H1 (cell line): ENCODE measurements around the gene PIGH. TPM values are rescaled to one million over a fixed set of nuclear protein-coding genes. Genes with fewer than 3 reads are reported as not detected.

Source experiments
- CTCF ChIA-PET: fragments of 300-600 bp; sonication (Branson Sonifier 250); formaldehyde crosslinking; loops from one replicate; lab custom pipeline; 2021; ENCODE audit not compliant: partially characterized antibody; lab: Charles Lee
- POLR2A ChIA-PET: fragments of 300-600 bp; sonication (Branson Sonifier 250); formaldehyde crosslinking; loops from one replicate; lab custom pipeline; 2021; ENCODE audit warnings: inconsistent platforms; ENCODE audit not compliant: partially characterized antibody; lab: Charles Lee
- DNase-seq, 2 experiments: peaks; one replicate each; pipeline versions ENCODE4 v3.0.0 to v3.0.0-alpha.2; 2010 to 2022; ENCODE audit warnings: low spot score in 2 of 2, low read depth in 1 of 2, mixed read lengths in 1 of 2
- FAIRE-seq: peaks from 2 replicates; lab custom pipeline; 2011; peaks lifted over from hg19 to GRCh38; lab: Jason Lieb, UNC
- H2AFZ ChIP-seq: 2 replicates; pipeline ENCODE4 v1.8.1; 2012; ENCODE audit warnings: low read length, inconsistent platforms
- H2AK5ac ChIP-seq: 2 replicates; pipeline ENCODE4 v1.6.1; 2013; ENCODE audit warnings: low read depth, low read length
- H2BK120ac ChIP-seq: replicated peaks from 2 replicates; pipeline ENCODE3; 2013; ENCODE audit warnings: low read depth, low read length, inconsistent platforms
- H2BK12ac ChIP-seq: 2 replicates; pipeline ENCODE4 v1.6.1; 2013; ENCODE audit warnings: low read depth, low read length
- H2BK15ac ChIP-seq: 2 replicates; pipeline ENCODE4 v1.6.1; 2013; ENCODE audit warnings: low read length
- H2BK20ac ChIP-seq: 2 replicates; pipeline ENCODE4 v1.6.1; 2013; ENCODE audit warnings: low read length
- H2BK5ac ChIP-seq: 2 replicates; pipeline ENCODE4 v1.6.1; 2013; ENCODE audit warnings: low read depth, low read length
- H3K14ac ChIP-seq: 2 replicates; pipeline ENCODE4 v1.6.1; 2013; ENCODE audit warnings: inconsistent platforms; ENCODE audit not compliant: insufficient read length
- H3K18ac ChIP-seq: 2 replicates; pipeline ENCODE4 v1.6.1; 2013; ENCODE audit warnings: low read length; ENCODE audit errors: extremely low read depth
- H3K23ac ChIP-seq: 2 replicates; pipeline ENCODE4 v1.6.1; 2013; ENCODE audit warnings: inconsistent platforms; ENCODE audit not compliant: insufficient read length
- H3K23me2 ChIP-seq: 2 replicates; pipeline ENCODE4 v1.6.1; 2013; ENCODE audit warnings: low read depth, low read length
- H3K27ac ChIP-seq: 2 replicates; pipeline ENCODE4 v1.6.1; 2011; ENCODE audit warnings: low read depth, low read length, inconsistent platforms
- H3K27me3 ChIP-seq, 4 experiments: replicated peaks in 1 of 4; 1 replicate in 1 of 4; 2 replicates in 3 of 4; pipeline versions ENCODE4 v1.6.1 to v1.8.1; 2011 to 2013; ENCODE audit warnings: low read length in 3 of 4, mild to moderate bottlenecking in 3 of 4, inconsistent platforms in 2 of 4, mixed read lengths in 2 of 4, moderate library complexity in 1 of 4; ENCODE audit not compliant: control insufficient read depth in 3 of 4, insufficient read depth in 3 of 4; ENCODE audit errors: extremely low read depth in 1 of 4
- H3K36me3 ChIP-seq, 4 experiments: 2 replicates each; pipeline versions ENCODE4 v1.6.1 to v1.8.1; 2011 to 2013; ENCODE audit warnings: mild to moderate bottlenecking in 4 of 4, low read length in 3 of 4, moderate library complexity in 2 of 4, control low read depth in 1 of 4, inconsistent platforms in 1 of 4; ENCODE audit not compliant: insufficient read depth in 4 of 4, control insufficient read depth in 2 of 4
- H3K4ac ChIP-seq: replicated peaks from 2 replicates; pipeline ENCODE3; 2013; ENCODE audit warnings: low read length, low read depth, mixed read lengths, inconsistent platforms; ENCODE audit not compliant: insufficient read length
- H3K4me1 ChIP-seq, 4 experiments: replicated peaks in 1 of 4; 1 replicate in 1 of 4; 2 replicates in 3 of 4; pipeline versions ENCODE4 v1.6.1 to v1.8.1; 2011 to 2013; ENCODE audit warnings: low read length in 3 of 4, inconsistent platforms in 2 of 4, mixed read lengths in 1 of 4; ENCODE audit not compliant: insufficient read depth in 4 of 4, control insufficient read depth in 3 of 4
- H3K4me2 ChIP-seq, 2 experiments: 2 replicates each; pipeline versions ENCODE4 v1.6.1 to v1.8.1; 2011 to 2013; ENCODE audit warnings: low read depth in 2 of 2, low read length in 2 of 2, control low read depth in 1 of 2, inconsistent platforms in 1 of 2, mild to moderate bottlenecking in 1 of 2; ENCODE audit not compliant: insufficient read depth in 1 of 2
- H3K4me3 ChIP-seq, 4 experiments: fragments of 200-600, 300-600 bp in 1 of 4; sonication (generic), shearing (Covaris generic), sonication (Bioruptor Twin) in 1 of 4; 2 replicates each; pipeline versions ENCODE4 v1.5.1 to v1.8.1; 2011 to 2016; ENCODE audit warnings: low read length in 4 of 4, low read depth in 3 of 4, control low read depth in 2 of 4, inconsistent platforms in 2 of 4, mild to moderate bottlenecking in 2 of 4, mixed read lengths in 1 of 4, moderate library complexity in 1 of 4; ENCODE audit not compliant: insufficient read depth in 2 of 4; ENCODE audit errors: extremely low read depth in 1 of 4
- H3K56ac ChIP-seq: replicated peaks from 2 replicates; pipeline ENCODE3; 2013; ENCODE audit warnings: low read depth, mild to moderate bottlenecking, mixed read lengths, low read length, inconsistent platforms; ENCODE audit not compliant: insufficient read length
- H3K79me1 ChIP-seq: 2 replicates; pipeline ENCODE4 v1.6.1; 2013; ENCODE audit warnings: low read depth, low read length, control low read depth
- H3K79me2 ChIP-seq, 2 experiments: 2 replicates each; pipeline versions ENCODE4 v1.6.1 to v1.8.1; 2012 to 2013; ENCODE audit warnings: low read length in 2 of 2, mild to moderate bottlenecking in 2 of 2, inconsistent platforms in 1 of 2; ENCODE audit not compliant: insufficient read depth in 2 of 2, control insufficient read depth in 1 of 2
- H3K9ac ChIP-seq, 4 experiments: replicated peaks in 1 of 4; 1 replicate in 1 of 4; 2 replicates in 3 of 4; pipeline versions ENCODE4 v1.6.1 to v1.8.1; 2011 to 2013; ENCODE audit warnings: low read depth in 3 of 4, low read length in 3 of 4, control low read depth in 2 of 4, mild to moderate bottlenecking in 2 of 4, moderate library complexity in 2 of 4, inconsistent platforms in 1 of 4; ENCODE audit errors: extremely low read depth in 1 of 4
- H3K9me3 ChIP-seq, 2 experiments: 2 replicates each; pipeline versions ENCODE4 v1.6.1 to v1.8.1; 2012 to 2013; ENCODE audit warnings: mild to moderate bottlenecking in 2 of 2, moderate library complexity in 2 of 2, control low read depth in 1 of 2, inconsistent platforms in 1 of 2, low read depth in 1 of 2, low read length in 1 of 2, mixed read lengths in 1 of 2; ENCODE audit not compliant: insufficient read depth in 2 of 2
- H4K20me1 ChIP-seq, 2 experiments: replicated peaks in 1 of 2; 2 replicates each; pipeline versions ENCODE3 to v1.8.1; 2011 to 2013; ENCODE audit warnings: inconsistent platforms in 2 of 2, low read length in 2 of 2, mild to moderate bottlenecking in 1 of 2; ENCODE audit not compliant: insufficient read depth in 2 of 2, control insufficient read depth in 1 of 2
- H4K5ac ChIP-seq: 2 replicates; pipeline ENCODE4 v1.6.1; 2013; ENCODE audit warnings: low read length, low read depth, mixed read lengths, inconsistent platforms; ENCODE audit not compliant: insufficient read length
- H4K8ac ChIP-seq: 2 replicates; pipeline ENCODE4 v1.8.0; 2013; ENCODE audit warnings: mild to moderate bottlenecking, moderate library complexity, low read length, inconsistent platforms; ENCODE audit not compliant: insufficient read depth; ENCODE audit errors: extremely low read depth
- H4K91ac ChIP-seq: replicated peaks from 2 replicates; pipeline ENCODE3; 2013; ENCODE audit warnings: low read length, mixed read lengths, inconsistent platforms; ENCODE audit not compliant: insufficient read length
- EP300 ChIP-seq, 2 experiments: IDR thresholded peaks; 1 replicate in 1 of 2; 2 replicates in 1 of 2; pipeline ENCODE4 v1.6.1; 2011 to 2012; ENCODE audit warnings: low read depth in 2 of 2, low read length in 2 of 2, mild to moderate bottlenecking in 2 of 2, borderline replicate concordance in 1 of 2, inconsistent platforms in 1 of 2, moderate library complexity in 1 of 2
- HDAC2 ChIP-seq, 2 experiments: fragments of 300-600 bp in 1 of 2; sonication (generic) in 1 of 2; IDR thresholded peaks; 2 replicates each; pipeline ENCODE4 v1.6.1; 2011 to 2012; ENCODE audit warnings: low read depth in 2 of 2, low read length in 2 of 2, mild to moderate bottlenecking in 2 of 2, moderate library complexity in 2 of 2, borderline replicate concordance in 1 of 2, inconsistent platforms in 1 of 2
- PHF8 ChIP-seq: fragments of 200-600 bp; sonication (generic); conservative IDR thresholded peaks from 2 replicates; pipeline ENCODE4 v1.7.1; 2012; ENCODE audit warnings: low read depth, mild to moderate bottlenecking, inconsistent platforms, low read length, moderate library complexity
- RFX5 ChIP-seq: IDR thresholded peaks from 2 replicates; pipeline ENCODE4 v1.6.1; 2011; ENCODE audit warnings: low read depth, low read length, improper control_type of control experiment, borderline replicate concordance
- SUZ12 ChIP-seq: fragments of 200-600 bp; sonication (generic); IDR thresholded peaks from 2 replicates; pipeline ENCODE4 v1.6.1; 2012; ENCODE audit warnings: mild to moderate bottlenecking, inconsistent platforms, low read length, moderate library complexity, mixed read lengths
- TAF1 ChIP-seq: IDR thresholded peaks from 2 replicates; pipeline ENCODE4 v1.6.1; 2011; ENCODE audit warnings: mild to moderate bottlenecking, low read depth, low read length
- TEAD4 ChIP-seq: IDR thresholded peaks from 2 replicates; pipeline ENCODE4 v1.6.1; 2012; ENCODE audit warnings: low read depth, low read length, inconsistent platforms, mixed read lengths
- WGBS, 2 experiments: shearing (Covaris generic) in 1 of 2; methylation state at CpG; one replicate each; pipeline versions ENCODE4 v1.1.6 to v1.1.7; 2013 to 2015; ENCODE audit warnings: low lambda C conversion rate in 2 of 2, mixed read lengths in 2 of 2, inconsistent platforms in 1 of 2, low coverage in 1 of 2, missing lambda C conversion rate in 1 of 2; ENCODE audit not compliant: insufficient replicate concordance in 2 of 2, insufficient coverage in 1 of 2, insufficient read length in 1 of 2; ENCODE audit errors: extremely low coverage in 1 of 2, missing lambda C conversion rate in 1 of 2; 5-methylcytosine and 5-hydroxymethylcytosine counted together
- polyA plus RNA-seq, 7 experiments: library from polyadenylated mRNA; depleted of rRNA in 3 of 7; stranded (reverse) in 5 of 7; unstranded in 2 of 7; fragments of >200 nt in 5 of 7; fragments of 200-250 nt in 2 of 7; gene quantifications; 1 replicate in 5 of 7; 2 replicates in 1 of 7; 4 replicates in 1 of 7; pipeline versions ENCODE4 v1.2.1 to v1.2.3, GENCODE V29; 2011 to 2013; ENCODE audit warnings: missing spikeins in 2 of 7, mixed read lengths in 2 of 7
- total RNA-seq: library from RNA; stranded (reverse); fragmentation: NEBNext Ultra II Directional; extraction: Animal tissue kit (Norgen Biotek cat#: 25700); gene quantifications from 2 replicates; pipeline ENCODE4 v1.2.1, GENCODE V29; 2021
- TF ChIP-seq, protein P1 (sequence below): IDR thresholded peaks from 2 replicates; pipeline ENCODE4 v1.6.1; 2012; ENCODE audit warnings: inconsistent platforms

PIGH gene
- total and polyA plus RNA-seq, 2 of the 8 experiments (the other 6 are each of a cell fraction or from before 2014, with no cell fraction given), result 7.2 to 8.6 TPM

DNA sequence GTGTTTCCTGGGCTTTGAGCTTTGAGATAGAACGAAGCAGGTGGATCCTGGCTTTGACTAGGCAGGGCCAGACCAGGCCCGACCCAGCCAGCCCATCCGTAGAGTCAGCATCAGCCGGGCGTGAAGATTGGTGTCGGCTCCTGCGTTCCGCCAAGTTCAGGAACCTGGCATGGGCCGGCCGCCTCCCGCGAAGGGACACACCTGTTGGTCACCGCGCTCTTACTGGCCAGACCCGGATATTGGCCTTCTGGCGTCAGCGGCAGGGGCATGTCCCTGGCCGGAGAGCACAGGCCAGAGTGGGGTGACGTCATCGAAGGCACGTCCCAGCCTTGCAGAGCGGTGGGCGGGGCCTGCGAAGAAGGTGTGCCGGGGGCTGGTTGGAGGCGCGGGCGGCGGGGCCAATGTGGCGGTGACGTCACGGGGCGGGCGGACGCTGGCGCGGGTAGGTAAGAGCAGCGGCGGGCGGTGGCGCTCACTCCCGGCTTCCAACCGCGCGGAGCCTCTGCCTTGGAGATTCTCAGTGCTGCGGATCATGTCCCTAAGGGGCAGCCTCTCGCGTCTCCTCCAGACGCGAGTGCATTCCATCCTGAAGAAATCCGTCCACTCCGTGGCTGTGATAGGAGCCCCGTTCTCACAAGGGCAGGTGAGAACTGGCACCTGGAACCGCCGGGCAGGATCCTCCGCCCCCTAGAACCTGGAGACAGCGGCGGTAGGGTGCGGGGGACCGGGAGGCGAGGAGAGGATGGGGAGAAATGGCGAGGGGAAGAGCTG is 19.6 kb upstream of the PIGH start, which contains the start of gene ARG2:
Gene ARG2 (plus strand): TSS at position 475 of the 771 bp plus-strand sequence. CDS start 58 bp downstream, at position 533.
- H3K14ac ChIP-seq, result peak within 1 kb of the TSS; percentile 32
- H4K8ac ChIP-seq, result peak within 1 kb of the TSS; percentile 97
- peak within 1 kb of the TSS; percentile 93 for H2AFZ ChIP-seq
- H2BK120ac ChIP-seq, result no peak within 1 kb of the TSS
- peak within 1 kb of the TSS; percentile 67; the same call in 1 of the 2 replicates for H2AK5ac ChIP-seq
- DNase-seq (peak; percentile 91 to 99), FAIRE-seq (no peak)
- H3K4me2 ChIP-seq, result peak within 1 kb of the TSS; percentile 78 to 95
- H4K5ac ChIP-seq, result no peak within 1 kb of the TSS
- H2BK12ac ChIP-seq, result peak within 1 kb of the TSS; percentile 39; the same call in 1 of the 2 replicates
- peak within 1 kb of the TSS; percentile 81; the same call in 1 of the 2 replicates for H3K18ac ChIP-seq
- no peaks in the 10 kb centered on the region for H3K79me1 ChIP-seq
- 0 out of 2 replicates have a peak within 1 kb of the TSS, but pooled peaks have one; percentile 10 for H2BK15ac ChIP-seq
- H3K4me3 ChIP-seq, result peak within 1 kb of the TSS; percentile 83 to 87 (median 84)
- no peaks in the 10 kb centered on the region for H4K20me1 ChIP-seq
- H3K23ac ChIP-seq, result no peak within 1 kb of the TSS
- H2BK20ac ChIP-seq, result no peak within 1 kb of the TSS
- no peak within 1 kb of the TSS for H3K56ac ChIP-seq
- H3K9me3 ChIP-seq, result no peaks in the 10 kb centered on the region
- no peaks in the 10 kb centered on the region for H3K79me2 ChIP-seq
- CTCF ChIA-PET, result interaction anchor here (0.7 to 4.9 kb wide), 37 partner anchors 11 to 198 kb away, joined by 3 to 27 read pairs (median 4); partner anchors contain the start of genes PIGH and VTI1B
- H3K4me1 ChIP-seq, result peaks cover 0 to 6% (median 5%) of the 10 kb centered on the region in 4 experiments; a peak in 5 of 7 replicates
- POLR2A ChIA-PET, result interaction anchor here (0.9 to 3.0 kb wide), 20 partner anchors 10 to 87 kb away, joined by 3 to 16 read pairs (median 4); partner anchors contain the start of genes PIGH, PLEKHH1, RDH11 and VTI1B
- peak within 1 kb of the TSS; percentile 82; the same call in 1 of the 2 replicates for H2BK5ac ChIP-seq
- WGBS, 2 experiments, result 2% methylated on average over 60 of the region's 62 CpGs; no CpG with 5 or more reads in 1 of the 2 experiments
- H3K9ac ChIP-seq, result peak within 1 kb of the TSS; percentile 45 to 80 (median 64)
- H3K23me2 ChIP-seq, result peaks cover 6% of the 10 kb centered on the region; the same call in 1 of the 2 replicates
- no peak within 1 kb of the TSS for H3K4ac ChIP-seq
- peaks cover 0 to 6% (median 2%) of the 10 kb centered on the region in 4 experiments; a peak in 4 of 7 replicates for H3K27me3 ChIP-seq
- peaks cover 0 to 4% (median 0%) of the 10 kb centered on the region in 4 experiments; a peak in 2 of 8 replicates for H3K36me3 ChIP-seq
- peak within 1 kb of the TSS; percentile 61 for H4K91ac ChIP-seq
- H3K27ac ChIP-seq, result peak within 1 kb of the TSS; percentile 58; the same call in 1 of the 2 replicates
- no peak for TF ChIP-seq HDAC2 (IDR thresholded peaks at IDR 0.05; ENCODE audit: borderline replicate concordance in 1 of 2, low read depth in 2 of 2, low read length in 2 of 2)
- peak; percentile 73 for TF ChIP-seq PHF8
- TF ChIP-seq EP300 (IDR thresholded peaks at IDR 0.05; ENCODE audit: borderline replicate concordance in 1 of 2, low read depth in 2 of 2, low read length in 2 of 2), result peak in 1 of 2 experiments; percentile 9; a peak in 1 of 3 replicates
- no peak; the same call in 1 of the 2 replicates for TF ChIP-seq SUZ12
- TF ChIP-seq, protein P1, sequence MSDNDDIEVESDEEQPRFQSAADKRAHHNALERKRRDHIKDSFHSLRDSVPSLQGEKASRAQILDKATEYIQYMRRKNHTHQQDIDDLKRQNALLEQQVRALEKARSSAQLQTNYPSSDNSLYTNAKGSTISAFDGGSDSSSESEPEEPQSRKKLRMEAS, result peak; percentile 70
- peak; percentile 83; the same call in 1 of the 2 replicates for TF ChIP-seq TAF1
- TF ChIP-seq RFX5, result peak; percentile 17; the same call in 1 of the 2 replicates
- 0 out of 2 replicates have a peak, but pooled peaks have one; percentile 2 for TF ChIP-seq TEAD4
